ENCODE measurements around the gene OBSCN. TPM values are rescaled to one million over a fixed set of nuclear protein-coding genes. Genes with fewer than 3 reads are reported as not detected.
A peak's percentile ranks its signal among the peaks of the same experiment; 100 is the strongest.
"Not testable (repeated sequence)": the region's sequence is repeated elsewhere in the genome, so short reads cannot be mapped to it uniquely, and the experiment has no call there.

OBSCN gene
- total and polyA plus RNA-seq, 4 donors, result 0.54 to 5.6 (median 2.7) TPM

- WGBS, result 98% methylated on average over 7 of the region's 7 CpGs
- peaks cover 0 to 5% (median 1%) of the 10 kb centered on the region in 4 donors for H3K36me3 ChIP-seq (ENCODE audit: control insufficient read depth in 4 of 4, insufficient read depth in 3 of 4, low read depth in 1 of 4, low read length in 3 of 4)
- H3K9ac ChIP-seq (ENCODE audit: low read depth in 1 of 2, low read length in 2 of 2), result no peak overlapping the region
- DNase-seq (ENCODE audit: low spot score), result no peak
- no peaks in the 10 kb centered on the region for H3K4me1 ChIP-seq (ENCODE audit: control insufficient read depth in 4 of 4, insufficient read depth in 4 of 4, low read length in 3 of 4)
- H3K4me3 ChIP-seq (ENCODE audit: low read depth in 1 of 3, low read length in 3 of 3), result no peak overlapping the region
- peaks cover 11 to 27% (median 20%) of the 10 kb centered on the region in 4 donors for H3K9me3 ChIP-seq (ENCODE audit: control insufficient read depth in 4 of 4, low read length in 3 of 4)
- no peak for TF ChIP-seq ATF3 (IDR thresholded peaks at IDR 0.05)
- TF ChIP-seq FOXA1 (IDR thresholded peaks at IDR 0.05), result no peak
- TF ChIP-seq RXRA (IDR thresholded peaks at IDR 0.05), result no peak
- H3K27ac ChIP-seq (ENCODE audit: low read depth in 1 of 2, low read length in 2 of 2), result no peak overlapping the region
- peaks cover 0 to 3% (median 0%) of the 10 kb centered on the region in 4 donors for H3K27me3 ChIP-seq (ENCODE audit: control insufficient read depth in 4 of 4, insufficient read depth in 4 of 4, low read length in 3 of 4)
These were observed 35.2 kb downstream of the OBSCN start for GRCh38 chr1:228243093-228243492.

- H3K27me3 ChIP-seq (ENCODE audit: control insufficient read depth in 4 of 4, insufficient read depth in 4 of 4, low read length in 3 of 4); H3K36me3 ChIP-seq (ENCODE audit: control insufficient read depth in 4 of 4, insufficient read depth in 3 of 4, low read depth in 1 of 4, low read length in 3 of 4); DNase-seq (ENCODE audit: low spot score); H3K4me1 ChIP-seq (ENCODE audit: control insufficient read depth in 4 of 4, insufficient read depth in 4 of 4, low read length in 3 of 4); H3K9ac ChIP-seq (ENCODE audit: low read depth in 1 of 2, low read length in 2 of 2); H3K27ac ChIP-seq (ENCODE audit: low read depth in 1 of 2, low read length in 2 of 2): not testable (repeated sequence)
- 73% methylated on average over 5 of the region's 5 CpGs for WGBS
- H3K4me3 ChIP-seq (ENCODE audit: low read depth in 1 of 3, low read length in 3 of 3), result peak overlapping the region in 1 of 3 donors; percentile 17
- peaks cover 11 to 27% (median 20%) of the 10 kb centered on the region in 4 donors for H3K9me3 ChIP-seq (ENCODE audit: control insufficient read depth in 4 of 4, low read length in 3 of 4)
These were observed 36.1 kb downstream of the OBSCN start for GRCh38 chr1:228243989-228244388.

GRCh38 chr1:228245111-228245510 is 37.3 kb downstream of the OBSCN start:
- H3K4me1 ChIP-seq (ENCODE audit: control insufficient read depth in 4 of 4, insufficient read depth in 4 of 4, low read length in 3 of 4), result no peaks in the 10 kb centered on the region
- no peak overlapping the region for H3K9ac ChIP-seq (ENCODE audit: low read depth in 1 of 2, low read length in 2 of 2)
- DNase-seq (ENCODE audit: low spot score), result no peak
- H3K9me3 ChIP-seq (ENCODE audit: control insufficient read depth in 4 of 4, low read length in 3 of 4), result peaks cover 11 to 27% (median 20%) of the 10 kb centered on the region in 4 donors
- 92% methylated on average over 3 of the region's 3 CpGs for WGBS
- H3K36me3 ChIP-seq (ENCODE audit: control insufficient read depth in 4 of 4, insufficient read depth in 3 of 4, low read depth in 1 of 4, low read length in 3 of 4), result peaks cover 0 to 5% (median 0%) of the 10 kb centered on the region in 4 donors
- H3K4me3 ChIP-seq (ENCODE audit: low read depth in 1 of 3, low read length in 3 of 3), result peak overlapping the region in 2 of 3 donors; percentile 2 to 12
- peaks cover 0 to 3% (median 0%) of the 10 kb centered on the region in 4 donors for H3K27me3 ChIP-seq (ENCODE audit: control insufficient read depth in 4 of 4, insufficient read depth in 4 of 4, low read length in 3 of 4)
- H3K27ac ChIP-seq (ENCODE audit: low read depth in 1 of 2, low read length in 2 of 2), result no peak overlapping the region
- no peak for TF ChIP-seq EGR1 (IDR thresholded peaks at IDR 0.05; ENCODE audit: low read depth in 2 of 2)

DNA sequence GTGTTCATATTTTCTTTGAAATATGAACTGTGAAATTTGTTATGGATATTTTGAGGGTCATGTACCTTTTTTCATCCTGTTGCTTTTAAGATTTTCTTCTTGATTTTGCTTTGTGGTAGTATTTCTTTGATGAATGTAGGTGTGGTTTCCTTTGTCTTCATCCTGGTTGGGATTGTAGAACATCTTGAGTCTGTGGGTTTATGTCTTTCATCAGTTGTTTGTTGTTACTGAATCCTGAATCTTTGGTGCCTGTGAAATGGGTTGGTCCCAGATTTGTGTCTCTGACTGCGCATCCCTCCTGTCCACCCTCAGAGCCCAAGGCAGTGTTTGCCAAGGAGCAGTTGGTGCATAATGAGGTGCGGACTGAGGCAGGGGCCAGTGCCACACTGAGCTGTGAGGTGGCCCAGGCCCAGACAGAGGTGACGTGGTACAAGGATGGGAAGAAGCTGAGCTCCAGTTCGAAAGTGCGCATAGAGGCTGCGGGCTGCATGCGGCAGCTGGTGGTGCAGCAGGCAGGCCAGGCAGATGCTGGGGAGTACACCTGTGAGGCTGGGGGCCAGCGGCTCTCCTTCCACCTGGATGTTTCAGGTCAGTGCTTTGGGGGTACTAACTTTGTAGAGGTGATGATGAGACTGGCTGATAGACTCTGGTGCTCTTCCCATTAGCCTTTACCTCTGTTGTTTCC is 38.5 kb downstream of the OBSCN start:
- peaks cover 8 to 22% (median 15%) of the 10 kb centered on the region in 4 donors for H3K9me3 ChIP-seq (ENCODE audit: control insufficient read depth in 4 of 4, low read length in 3 of 4)
- peaks cover 0 to under 1% (median 0%) of the 10 kb centered on the region in 4 donors for H3K27me3 ChIP-seq (ENCODE audit: control insufficient read depth in 4 of 4, insufficient read depth in 4 of 4, low read length in 3 of 4)
- peaks cover 0 to 3% (median 0%) of the 10 kb centered on the region in 4 donors for H3K36me3 ChIP-seq (ENCODE audit: control insufficient read depth in 4 of 4, insufficient read depth in 3 of 4, low read depth in 1 of 4, low read length in 3 of 4)
- DNase-seq (ENCODE audit: low spot score), result no peak
- no peak overlapping the region for H3K4me3 ChIP-seq (ENCODE audit: low read depth in 1 of 3, low read length in 3 of 3)
- no peak overlapping the region for H3K27ac ChIP-seq (ENCODE audit: low read depth in 1 of 2, low read length in 2 of 2)
- TF ChIP-seq JUND (IDR thresholded peaks at IDR 0.05) (no peak), TAF1 (conservative IDR thresholded peaks at IDR 0.05) (no peak), FOXA1 (IDR thresholded peaks at IDR 0.05) (no peak), RXRA (IDR thresholded peaks at IDR 0.05) (no peak), YY1 (IDR thresholded peaks at IDR 0.05) (no peak), HNF4G (IDR thresholded peaks at IDR 0.05) (no peak), REST (IDR thresholded peaks at IDR 0.05) (no peak), SP1 (IDR thresholded peaks at IDR 0.05) (no peak)
- H3K4me1 ChIP-seq (ENCODE audit: control insufficient read depth in 4 of 4, insufficient read depth in 4 of 4, low read length in 3 of 4), result no peaks in the 10 kb centered on the region
- WGBS, result 97% methylated on average over 8 of the region's 8 CpGs
- no peak overlapping the region for H3K9ac ChIP-seq (ENCODE audit: low read depth in 1 of 2, low read length in 2 of 2)
